ENCODE measurements around the gene TERT.

GRCh38 chr5:1282131-1282992 is 12.5 kb downstream of the TERT start:
- TF ChIP-seq, protein P1, sequence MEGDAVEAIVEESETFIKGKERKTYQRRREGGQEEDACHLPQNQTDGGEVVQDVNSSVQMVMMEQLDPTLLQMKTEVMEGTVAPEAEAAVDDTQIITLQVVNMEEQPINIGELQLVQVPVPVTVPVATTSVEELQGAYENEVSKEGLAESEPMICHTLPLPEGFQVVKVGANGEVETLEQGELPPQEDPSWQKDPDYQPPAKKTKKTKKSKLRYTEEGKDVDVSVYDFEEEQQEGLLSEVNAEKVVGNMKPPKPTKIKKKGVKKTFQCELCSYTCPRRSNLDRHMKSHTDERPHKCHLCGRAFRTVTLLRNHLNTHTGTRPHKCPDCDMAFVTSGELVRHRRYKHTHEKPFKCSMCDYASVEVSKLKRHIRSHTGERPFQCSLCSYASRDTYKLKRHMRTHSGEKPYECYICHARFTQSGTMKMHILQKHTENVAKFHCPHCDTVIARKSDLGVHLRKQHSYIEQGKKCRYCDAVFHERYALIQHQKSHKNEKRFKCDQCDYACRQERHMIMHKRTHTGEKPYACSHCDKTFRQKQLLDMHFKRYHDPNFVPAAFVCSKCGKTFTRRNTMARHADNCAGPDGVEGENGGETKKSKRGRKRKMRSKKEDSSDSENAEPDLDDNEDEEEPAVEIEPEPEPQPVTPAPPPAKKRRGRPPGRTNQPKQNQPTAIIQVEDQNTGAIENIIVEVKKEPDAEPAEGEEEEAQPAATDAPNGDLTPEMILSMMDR (IDR thresholded peaks at IDR 0.05) = no peak
- TF ChIP-seq EP300 (IDR thresholded peaks at IDR 0.05) = no peak
- no peak for TF ChIP-seq POLR2A (IDR thresholded peaks at IDR 0.05)
- no peak for TF ChIP-seq POLR2AphosphoS5 (IDR thresholded peaks at IDR 0.05)

Measured in stomach (tissue), 4 donors.